ENCODE results near the gene GDF9. TPM values are rescaled to one million over a fixed set of nuclear protein-coding genes. Genes with fewer than 3 reads are reported as not detected.

The GDF9 gene
- total and polyA plus RNA-seq, 2 donors (not counting 3 experiments of a cell fraction or from before 2014, with no cell fraction given), result 0.07 TPM; not detected in 1

GRCh38 chr5:132822650-132823480, 43.4 kb downstream of the GDF9 start:
- Histone ChIP-seq H3K4me1 (ENCODE audit: control insufficient read depth, extremely low read depth, insufficient read depth, low read length) (peaks cover 6% of the 10 kb centered on the region), H3K27me3 (ENCODE audit: control insufficient read depth in 2 of 2, insufficient read depth in 2 of 2, low read length in 2 of 2) (no peaks in the 10 kb centered on the region), H3K36me3 (ENCODE audit: control insufficient read depth in 2 of 2, extremely low read depth in 1 of 2, insufficient read depth in 2 of 2, low read length in 2 of 2) (peaks cover 2 to 4% of the 10 kb centered on the region in 2 experiments), H3K9me1 (replicated peaks; ENCODE audit: control insufficient read depth, extremely low read depth, insufficient read depth, low read length) (no peaks in the 10 kb centered on the region), H3K4me2 (ENCODE audit: insufficient read depth, low read length) (no peak overlapping the region), H3K27ac (ENCODE audit: insufficient read depth, low read depth, low read length) (no peak overlapping the region), H3K9me3 (replicated peaks; ENCODE audit: control insufficient read depth, insufficient read depth, low read length) (no peaks in the 10 kb centered on the region), H3K79me2 (ENCODE audit: control insufficient read depth, insufficient read depth, low read length) (no peaks in the 10 kb centered on the region), H3K4me3 (replicated peaks in 1 of 3; ENCODE audit: insufficient read depth in 1 of 3, low read depth in 1 of 3, low read length in 3 of 3) (no peak overlapping the region), H3K9ac (replicated peaks; ENCODE audit: extremely low read depth, insufficient read depth, low read length) (no peak overlapping the region), H2AFZ (ENCODE audit: low read depth, low read length) (no peak overlapping the region), H4K20me1 (replicated peaks; ENCODE audit: control insufficient read depth, extremely low read depth, insufficient read depth, low read length) (no peaks in the 10 kb centered on the region)
- dilution Hi-C loops (cut with MboI; ENCODE audit: extremely low pct_ligation_motif_present, low sequenced_read_pairs), result no loop called here
- FAIRE-seq, result no peak
- no peak for DNase-seq (ENCODE audit: low read depth, low spot score)
- ChIA-PET CTCF (interaction anchor here (1.0 to 5.9 kb wide), 3 partner anchors 68 to 317 kb away, joined by 3 to 179 read pairs (median 4); no protein-coding TSS in a partner anchor), POLR2A (no interaction called here)
- intact Hi-C loops (cut with micrococcal nuclease), result loop anchor here (5.0 to 10.0 kb wide), 3 partner anchors 296 to 528 kb away; partner anchors contain the start of gene SLC22A4
- no peak for TF ChIP-seq MAX (IDR thresholded peaks at IDR 0.05; ENCODE audit: insufficient read depth, insufficient read length)
- no peak for TF ChIP-seq JUN (IDR thresholded peaks at IDR 0.05; ENCODE audit: borderline replicate concordance, insufficient read depth, insufficient read length, low read depth)
- no peak for TF ChIP-seq FOS (IDR thresholded peaks at IDR 0.05; ENCODE audit: borderline replicate concordance, insufficient read depth, low read length)
- no peak for TF ChIP-seq POLR2AphosphoS5 (IDR thresholded peaks at IDR 0.05; ENCODE audit: insufficient read depth, low read depth, low read length)
- no peak for TF ChIP-seq CTCF (IDR thresholded peaks at IDR 0.05; ENCODE audit: extremely low read depth in 1 of 2, insufficient read depth in 1 of 2, low read depth in 1 of 2, low read length in 2 of 2)
- TF ChIP-seq EZH2 (IDR thresholded peaks at IDR 0.05; ENCODE audit: borderline replicate concordance, low read depth, low read length, severe bottlenecking), result no peak
- TF ChIP-seq GATA2 (IDR thresholded peaks at IDR 0.05; ENCODE audit: insufficient read depth, insufficient read length, low read depth, low read length), result no peak
- no peak for TF ChIP-seq POLR2A (IDR thresholded peaks at IDR 0.05; ENCODE audit: low read depth, low read length)
- no peak for TF ChIP-seq MYC (IDR thresholded peaks at IDR 0.05; ENCODE audit: low read depth, low read length)
- no TSS peak for BruUV-seq (replicated peaks)

Data from endothelial cell of umbilical vein (primary cell).